Amygdala (tissue), 56 donors: ENCODE results near the gene IL36RN.

Source experiments
- DNase-seq, 56 donors: peaks; one replicate each; lab custom pipeline; 2025; lab: John Stamatoyannopoulos, UW

Gene IL36RN

GRCh38 chr2:113046465-113046864 lies 12.5 kb upstream of the IL36RN start:
- DNase-seq: no peak

DNA sequence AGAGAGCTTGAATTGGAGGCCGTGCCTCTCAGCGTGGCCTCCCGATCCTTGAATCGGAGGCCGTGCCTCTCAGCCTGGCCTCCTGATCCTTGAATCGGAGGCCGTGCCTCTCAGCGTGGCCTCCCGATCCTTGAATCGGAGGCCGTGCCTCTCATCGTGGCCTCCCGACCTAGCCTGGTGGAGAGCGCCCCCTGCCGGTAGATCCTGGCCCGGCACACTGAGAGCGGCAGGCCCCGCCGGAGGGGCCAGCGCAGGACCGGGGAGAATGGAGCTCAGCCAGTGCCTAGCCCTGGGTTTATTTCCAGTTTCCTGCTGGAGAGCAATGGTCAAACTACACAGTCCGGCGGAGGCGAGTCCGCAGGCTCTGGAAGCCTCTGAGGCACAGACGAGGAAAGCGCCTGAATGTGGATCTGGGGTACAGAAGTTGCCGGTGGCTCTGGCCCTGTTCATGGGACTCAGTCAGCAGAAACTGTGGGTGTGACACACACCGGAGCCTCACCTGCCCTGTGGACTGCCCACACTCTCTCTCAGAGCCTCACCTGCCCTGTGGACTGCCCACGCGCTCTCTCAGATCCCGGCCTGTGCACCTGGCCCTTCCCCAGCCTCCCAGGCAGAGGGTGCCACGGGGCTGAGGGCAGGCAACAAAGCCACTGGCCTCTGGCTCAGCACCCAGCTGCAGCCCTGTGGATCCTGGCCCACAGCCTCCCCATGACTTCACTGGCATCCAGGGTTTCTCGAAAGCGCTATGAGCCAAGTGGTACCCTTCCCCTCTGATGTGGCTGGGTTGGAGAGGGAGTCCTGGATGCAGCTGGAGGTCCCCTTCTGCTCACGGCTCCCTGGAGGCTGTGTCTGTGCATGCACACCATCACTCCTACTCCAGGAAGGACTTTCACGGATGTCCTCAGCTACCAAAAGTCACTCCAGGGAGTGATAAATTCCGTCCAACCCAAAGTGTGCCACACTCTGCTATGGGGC lies 7.8 kb upstream of the IL36RN start:
- DNase-seq: no peak

- DNase-seq: no peak
Measured at GRCh38 chr2:113052396-113052917, 6.5 kb upstream of the IL36RN start, which contains the start of gene IL36B. IL36B (minus strand) TSS chr2:113052867.

DNA sequence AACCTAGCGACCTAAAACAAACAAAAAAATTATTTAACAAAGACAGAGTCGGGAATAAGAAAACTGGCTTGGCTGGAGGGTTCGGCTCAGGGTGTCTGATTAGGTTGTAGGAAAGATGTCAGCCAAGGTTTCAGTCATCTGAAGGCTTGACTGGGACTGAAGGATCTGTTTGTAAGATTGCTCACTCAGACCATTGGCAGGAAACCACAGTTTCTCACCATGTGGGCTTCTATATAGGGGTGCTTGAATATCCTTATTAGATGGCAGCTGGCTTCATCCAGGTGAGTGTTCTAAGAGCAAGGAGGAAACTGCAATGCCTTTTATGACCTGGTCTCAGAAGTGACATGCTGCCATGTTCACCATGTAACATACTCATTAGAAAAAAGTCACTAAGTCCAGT lies 5.3 kb upstream of the IL36RN start:
- DNase-seq: no peak

- no peak for DNase-seq
Measured at GRCh38 chr2:113054066-113054465, 4.9 kb upstream of the IL36RN start.

DNA sequence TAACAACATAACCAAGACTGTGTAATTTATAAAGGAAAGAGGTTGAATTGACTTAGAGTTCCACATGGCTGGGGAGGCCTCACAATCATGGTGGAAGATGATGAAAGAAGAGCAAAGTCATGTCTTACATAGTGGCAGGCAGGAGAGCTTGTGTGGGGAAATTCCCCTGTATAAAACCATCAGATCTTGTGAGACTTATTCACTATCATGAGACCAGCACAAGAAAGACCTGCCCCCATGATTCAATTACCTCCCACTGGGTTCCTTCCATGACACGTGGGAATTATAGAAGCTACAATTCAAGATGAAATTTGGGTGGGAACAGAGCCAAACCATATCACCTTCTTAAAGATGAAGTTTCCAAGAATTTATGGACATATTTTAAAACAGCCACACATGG lies 2.5 kb upstream of the IL36RN start:
- no peak for DNase-seq

- no peak for DNase-seq
Measured at GRCh38 chr2:113057117-113057516, 1.9 kb upstream of the IL36RN start.

GRCh38 chr2:113058411-113058994 lies 495 bp upstream of the IL36RN start:
- no peak for DNase-seq

GRCh38 chr2:113060396-113060795 lies 1.4 kb downstream of the IL36RN start:
- no peak for DNase-seq

- no peak for DNase-seq
Measured at GRCh38 chr2:113060796-113061195, 1.8 kb downstream of the IL36RN start.

GRCh38 chr2:113061241-113061640 lies 2.2 kb downstream of the IL36RN start:
- no peak for DNase-seq

DNA sequence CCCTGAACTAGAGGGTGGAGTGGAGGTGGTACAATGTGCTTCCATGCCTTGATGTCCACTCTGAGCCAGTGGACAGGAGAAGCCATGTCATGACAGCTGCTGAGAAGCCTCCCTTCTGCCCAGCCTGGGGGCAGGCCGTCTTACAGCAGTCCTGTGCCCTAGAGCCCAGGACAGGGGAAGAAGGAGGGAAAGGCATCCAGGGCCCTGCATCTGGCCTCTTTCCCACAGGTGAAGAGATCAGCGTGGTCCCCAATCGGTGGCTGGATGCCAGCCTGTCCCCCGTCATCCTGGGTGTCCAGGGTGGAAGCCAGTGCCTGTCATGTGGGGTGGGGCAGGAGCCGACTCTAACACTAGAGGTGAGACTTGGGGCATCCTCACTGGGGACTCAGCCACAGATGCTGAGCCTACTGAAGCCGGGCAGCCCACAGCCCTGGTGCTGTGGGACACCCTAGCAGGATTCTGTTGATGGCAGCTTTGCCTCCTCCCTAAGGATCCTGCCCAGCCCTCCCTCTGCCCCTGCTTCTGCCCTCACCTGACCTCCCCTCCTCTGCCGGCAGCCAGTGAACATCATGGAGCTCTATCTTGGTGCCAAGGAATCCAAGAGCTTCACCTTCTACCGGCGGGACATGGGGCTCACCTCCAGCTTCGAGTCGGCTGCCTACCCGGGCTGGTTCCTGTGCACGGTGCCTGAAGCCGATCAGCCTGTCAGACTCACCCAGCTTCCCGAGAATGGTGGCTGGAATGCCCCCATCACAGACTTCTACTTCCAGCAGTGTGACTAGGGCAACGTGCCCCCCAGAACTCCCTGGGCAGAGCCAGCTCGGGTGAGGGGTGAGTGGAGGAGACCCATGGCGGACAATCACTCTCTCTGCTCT lies 3.1 kb downstream of the IL36RN start:
- DNase-seq: no peak

DNA sequence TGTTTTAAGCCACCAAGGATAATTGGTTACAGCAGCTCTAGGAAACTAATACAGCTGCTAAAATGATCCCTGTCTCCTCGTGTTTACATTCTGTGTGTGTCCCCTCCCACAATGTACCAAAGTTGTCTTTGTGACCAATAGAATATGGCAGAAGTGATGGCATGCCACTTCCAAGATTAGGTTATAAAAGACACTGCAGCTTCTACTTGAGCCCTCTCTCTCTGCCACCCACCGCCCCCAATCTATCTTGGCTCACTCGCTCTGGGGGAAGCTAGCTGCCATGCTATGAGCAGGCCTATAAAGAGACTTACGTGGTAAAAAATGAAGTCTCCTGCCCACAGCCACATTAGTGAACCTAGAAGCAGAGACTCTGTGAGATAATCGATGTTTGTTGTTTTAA lies 5.3 kb downstream of the IL36RN start:
- DNase-seq: no peak

- DNase-seq: no peak
Measured at GRCh38 chr2:113064898-113065297, 5.9 kb downstream of the IL36RN start.

DNA sequence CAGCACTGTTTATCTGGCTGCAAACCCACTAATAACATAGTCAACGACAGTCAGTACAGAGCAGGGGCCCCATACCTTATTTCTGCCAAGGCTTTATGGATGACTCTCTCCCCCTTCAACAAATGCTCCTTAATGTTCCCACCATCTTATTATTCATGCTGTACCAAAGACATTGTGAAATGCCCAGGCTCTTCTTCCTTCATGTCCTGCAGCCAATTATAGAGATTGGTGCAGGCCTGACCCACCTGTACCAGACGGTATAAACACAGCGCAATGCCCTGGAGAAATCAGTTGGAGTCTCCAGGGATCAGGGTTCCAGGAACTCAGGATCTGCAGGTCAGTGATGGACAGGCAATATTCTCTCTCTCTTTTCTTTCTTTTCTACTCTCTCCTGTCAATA lies 8.7 kb downstream of the IL36RN start, which contains the start of gene IL1F10:
Gene IL1F10, plus strand, starts transcription at position 290 of the 400 bp plus-strand sequence. CDS start 4,769 bp downstream, outside the sequence.
- no peak for DNase-seq

DNA sequence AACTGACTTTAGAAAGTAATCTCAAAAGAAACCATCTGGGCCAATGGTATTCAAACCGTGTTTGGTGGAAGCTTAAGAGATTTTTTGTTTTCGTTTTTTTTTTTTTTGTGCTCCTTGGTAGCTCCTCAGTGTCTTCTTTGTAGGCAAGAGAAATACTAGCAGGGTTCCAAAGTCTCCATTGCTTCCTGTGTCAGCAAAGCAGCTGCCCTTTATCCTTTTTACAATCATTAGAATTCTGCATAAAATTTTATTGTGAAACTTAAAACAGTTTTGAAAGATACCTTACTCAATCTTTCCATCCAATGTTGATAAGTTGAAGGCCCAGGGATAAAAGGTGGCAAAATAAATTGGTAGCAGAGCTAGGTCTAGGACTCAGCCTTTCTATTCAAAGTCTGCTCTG lies 9.3 kb downstream of the IL36RN start:
- DNase-seq: no peak

GRCh38 chr2:113068706-113069485 lies 9.9 kb downstream of the IL36RN start:
- no peak for DNase-seq

GRCh38 chr2:113069676-113070605 lies 10.9 kb downstream of the IL36RN start:
- DNase-seq: no peak

DNA sequence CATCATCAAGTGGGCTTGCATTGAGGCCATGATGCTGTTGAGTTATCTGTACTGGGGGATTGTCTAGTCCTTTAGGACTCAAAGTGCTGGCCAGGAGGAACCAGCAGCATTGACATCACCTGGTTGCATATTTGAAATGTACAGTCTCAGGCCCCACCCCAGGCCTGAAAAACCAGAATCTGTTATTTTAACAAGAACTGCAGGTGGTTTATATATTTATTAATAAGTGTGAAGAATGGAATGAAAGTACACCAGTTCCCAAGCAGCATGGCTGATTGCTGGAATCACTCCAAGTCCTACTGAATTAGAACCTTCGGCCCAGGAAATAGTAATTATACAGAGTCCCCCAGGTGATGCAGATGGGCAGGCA lies 11.6 kb downstream of the IL36RN start:
- no peak for DNase-seq
